MM.1S (cell line): ENCODE measurements around the gene ACYP2.

Experiments used
- CTCF ChIP-seq: fragments of 300-600 bp; sonication (generic); IDR thresholded peaks from 2 replicates; pipeline ENCODE4 v1.5.1; 2016; ENCODE audit warnings: antibody characterized with exemption, low read length, mixed read lengths
- EZH2 ChIP-seq: fragments of 300-600 bp; sonication (generic); optimal IDR thresholded peaks from 2 replicates; pipeline ENCODE3; 2017; ENCODE audit warnings: low read depth, mild to moderate bottlenecking, antibody characterized with exemption, low read length, mixed read lengths

DNA sequence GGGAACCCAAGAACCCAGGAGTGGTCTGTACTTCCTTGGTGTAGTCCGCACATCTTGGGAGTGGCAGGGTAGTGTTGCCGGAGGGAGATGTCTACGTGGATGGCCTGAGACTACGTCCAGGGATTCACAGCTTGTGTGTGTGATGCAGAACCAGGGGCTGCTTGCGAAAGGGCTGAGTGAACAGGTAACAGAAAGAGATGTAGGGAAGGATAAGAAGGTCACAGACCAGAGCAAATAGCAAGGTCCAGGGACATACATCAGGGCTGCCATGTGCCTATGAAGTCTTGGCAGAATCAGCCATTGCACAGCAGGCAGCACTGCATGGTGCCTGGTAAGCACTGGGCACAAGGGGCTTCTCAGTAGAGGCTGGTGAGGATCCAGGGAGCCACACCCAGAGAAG, 71.9 kb downstream of the ACYP2 start:
- no peak for TF ChIP-seq CTCF
- no peak for TF ChIP-seq EZH2
